Measurements from ENCODE around the gene CHST9. TPM values are rescaled to one million over a fixed set of nuclear protein-coding genes. Genes with fewer than 3 reads are reported as not detected.

Gene CHST9
- total RNA-seq, 4 donors from 2014 or later, result 0.21 to 0.98 (median 0.26) TPM

DNA sequence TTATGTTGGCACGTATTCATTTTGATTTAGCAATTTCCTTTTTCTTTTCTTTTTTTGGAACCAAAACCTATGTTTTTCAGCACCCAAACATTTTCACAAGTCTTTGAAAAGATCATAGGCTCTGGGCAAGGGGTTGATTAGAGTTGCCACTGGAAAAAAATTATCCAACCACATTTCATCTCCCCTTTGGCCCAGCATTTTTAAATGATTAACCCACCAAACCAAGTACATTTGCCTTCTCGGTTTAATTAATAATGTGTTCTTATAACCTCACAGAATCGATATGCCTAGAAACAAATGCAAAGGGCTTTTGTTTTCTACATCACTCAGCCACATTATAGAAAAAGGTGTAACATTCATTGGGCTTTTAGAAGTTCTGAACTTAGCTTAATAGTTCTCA is 66.1 kb downstream of the CHST9 start:
- TF ChIP-seq, protein P1, sequence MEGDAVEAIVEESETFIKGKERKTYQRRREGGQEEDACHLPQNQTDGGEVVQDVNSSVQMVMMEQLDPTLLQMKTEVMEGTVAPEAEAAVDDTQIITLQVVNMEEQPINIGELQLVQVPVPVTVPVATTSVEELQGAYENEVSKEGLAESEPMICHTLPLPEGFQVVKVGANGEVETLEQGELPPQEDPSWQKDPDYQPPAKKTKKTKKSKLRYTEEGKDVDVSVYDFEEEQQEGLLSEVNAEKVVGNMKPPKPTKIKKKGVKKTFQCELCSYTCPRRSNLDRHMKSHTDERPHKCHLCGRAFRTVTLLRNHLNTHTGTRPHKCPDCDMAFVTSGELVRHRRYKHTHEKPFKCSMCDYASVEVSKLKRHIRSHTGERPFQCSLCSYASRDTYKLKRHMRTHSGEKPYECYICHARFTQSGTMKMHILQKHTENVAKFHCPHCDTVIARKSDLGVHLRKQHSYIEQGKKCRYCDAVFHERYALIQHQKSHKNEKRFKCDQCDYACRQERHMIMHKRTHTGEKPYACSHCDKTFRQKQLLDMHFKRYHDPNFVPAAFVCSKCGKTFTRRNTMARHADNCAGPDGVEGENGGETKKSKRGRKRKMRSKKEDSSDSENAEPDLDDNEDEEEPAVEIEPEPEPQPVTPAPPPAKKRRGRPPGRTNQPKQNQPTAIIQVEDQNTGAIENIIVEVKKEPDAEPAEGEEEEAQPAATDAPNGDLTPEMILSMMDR (IDR thresholded peaks at IDR 0.05), result no peak
- no peak for TF ChIP-seq EP300 (IDR thresholded peaks at IDR 0.05)
- H3K4me1 ChIP-seq, result no peaks in the 10 kb centered on the region
- H3K36me3 ChIP-seq, result no peaks in the 10 kb centered on the region
- no peaks in the 10 kb centered on the region for H3K27me3 ChIP-seq
- peaks cover 0 to 2% (median 0%) of the 10 kb centered on the region in 4 donors for H3K9me3 ChIP-seq
- WGBS, 2 donors, result 82 to 85% methylated on average over 3 of the region's 3 CpGs
- H3K4me3 ChIP-seq, result no peak overlapping the region
- DNase-seq (ENCODE audit: low spot score in 2 of 2), result no peak
- H3K27ac ChIP-seq, result no peak overlapping the region

DNA sequence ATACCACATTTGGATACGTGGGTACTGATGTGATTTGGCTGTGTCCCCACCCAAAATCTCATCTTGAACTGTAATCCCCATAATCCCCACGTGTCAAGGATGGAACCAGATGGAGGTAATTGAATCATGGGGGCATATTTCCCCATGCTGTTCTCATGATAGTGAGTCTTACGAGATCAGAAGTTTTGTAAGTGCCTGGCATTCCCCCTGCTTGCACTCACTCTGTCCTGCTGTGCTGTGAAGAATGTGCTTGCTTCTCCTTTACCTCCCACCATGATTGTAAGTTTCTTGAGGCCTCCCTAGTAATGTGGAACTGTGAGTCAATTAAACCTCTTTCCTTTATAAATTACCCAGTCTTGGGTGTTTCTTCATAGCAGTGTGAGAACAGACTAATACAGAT is 70.3 kb downstream of the CHST9 start:
- TF ChIP-seq EP300 (IDR thresholded peaks at IDR 0.05) (no peak), POLR2A (IDR thresholded peaks at IDR 0.05) (no peak)
- TF ChIP-seq, protein P1 (IDR thresholded peaks at IDR 0.05), result no peak
- 70 to 80% methylated on average over 3 of the region's 3 CpGs for WGBS, 2 donors
- Histone ChIP-seq H3K27ac (no peak overlapping the region), H3K4me1 (no peaks in the 10 kb centered on the region), H3K9me3 (peaks cover 0 to 9% (median 0%) of the 10 kb centered on the region in 4 donors), H3K27me3 (no peaks in the 10 kb centered on the region), H3K4me3 (no peak overlapping the region), H3K36me3 (no peaks in the 10 kb centered on the region)
- DNase-seq (ENCODE audit: low spot score in 2 of 2), result no peak

DNA sequence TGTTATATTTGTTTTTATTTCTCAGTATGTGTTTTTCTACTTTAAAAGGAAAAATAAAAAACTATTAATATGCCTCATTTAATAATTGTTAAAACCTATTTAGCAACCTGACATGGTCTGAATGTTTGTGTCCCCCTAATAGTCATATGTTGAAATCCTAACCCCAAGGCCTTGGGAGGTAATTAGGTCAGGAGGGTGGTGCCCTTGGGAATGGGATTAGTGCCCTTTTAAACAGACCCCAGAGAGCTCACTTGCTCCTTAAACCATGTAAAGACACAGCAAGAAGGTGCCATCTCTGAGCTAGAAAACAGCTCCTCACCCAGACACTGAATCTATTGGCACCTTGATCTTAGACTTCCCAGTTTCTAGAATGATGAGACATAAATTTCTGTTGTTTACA is 71.8 kb downstream of the CHST9 start:
- no peaks in the 10 kb centered on the region for H3K36me3 ChIP-seq
- no peak overlapping the region for H3K27ac ChIP-seq
- peaks cover 0 to 9% (median 0%) of the 10 kb centered on the region in 4 donors for H3K9me3 ChIP-seq
- H3K27me3 ChIP-seq, result no peaks in the 10 kb centered on the region
- TF ChIP-seq, protein P1 (IDR thresholded peaks at IDR 0.05), result no peak
- no peak for TF ChIP-seq POLR2A (IDR thresholded peaks at IDR 0.05)
- no peak for TF ChIP-seq EP300 (IDR thresholded peaks at IDR 0.05)
- H3K4me1 ChIP-seq, result no peaks in the 10 kb centered on the region
- no peak for DNase-seq (ENCODE audit: low spot score in 2 of 2)
- H3K4me3 ChIP-seq, result no peak overlapping the region

DNA sequence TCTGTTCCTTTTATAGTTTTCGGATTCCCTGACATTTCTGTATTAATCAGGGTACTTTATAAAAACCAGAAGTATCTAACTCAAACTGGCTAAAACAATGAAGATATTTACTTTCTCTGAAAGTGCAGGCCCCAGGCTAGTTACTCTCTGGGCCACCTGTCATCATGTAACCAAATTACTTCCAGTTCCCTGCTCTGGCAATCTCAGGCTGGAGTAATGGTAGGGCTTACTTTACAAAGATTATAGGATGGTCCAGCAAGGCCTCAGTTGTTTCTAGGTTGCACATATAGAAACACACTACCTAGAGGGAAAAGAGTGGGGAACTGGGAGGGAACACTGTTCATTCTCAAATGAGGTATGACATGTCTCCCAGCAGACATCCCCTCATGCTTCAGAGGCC is 74.8 kb downstream of the CHST9 start:
- Histone ChIP-seq H3K27me3 (no peaks in the 10 kb centered on the region), H3K4me3 (no peak overlapping the region), H3K9me3 (peaks cover 0 to 9% (median 0%) of the 10 kb centered on the region in 4 donors), H3K27ac (no peak overlapping the region), H3K4me1 (no peaks in the 10 kb centered on the region), H3K36me3 (no peaks in the 10 kb centered on the region)
- whole genome bisulfite sequencing, 2 donors, result 93% methylated on average over 1 of the region's 1 CpG
- no peak for TF ChIP-seq POLR2A (IDR thresholded peaks at IDR 0.05)
- TF ChIP-seq, protein P1 (IDR thresholded peaks at IDR 0.05), result no peak
- TF ChIP-seq EP300 (IDR thresholded peaks at IDR 0.05), result no peak
- no peak for DNase-seq (ENCODE audit: low spot score in 2 of 2)

DNA sequence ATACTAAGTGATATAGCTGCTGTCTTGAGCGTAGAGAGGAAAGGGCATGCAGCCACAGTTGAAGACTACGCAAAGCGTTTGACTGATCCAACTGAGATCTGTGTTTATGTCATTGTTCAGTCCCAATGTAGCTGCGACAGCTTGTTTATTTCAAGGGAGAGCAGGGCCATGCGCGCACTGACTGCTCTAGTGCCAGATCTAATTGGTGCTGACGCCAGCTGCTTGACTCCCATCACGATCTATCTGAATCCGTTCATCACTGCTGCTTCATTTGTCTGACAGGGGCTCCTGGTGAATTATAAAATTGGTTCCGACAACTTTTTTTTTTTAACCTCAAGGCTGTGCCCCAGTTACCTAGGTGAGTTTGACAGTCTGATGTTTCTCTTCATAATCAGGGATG is 75.7 kb downstream of the CHST9 start:
- DNase-seq (ENCODE audit: low spot score in 2 of 2), result no peak
- Histone ChIP-seq H3K27me3 (no peaks in the 10 kb centered on the region), H3K9me3 (peaks cover 0 to 9% (median 0%) of the 10 kb centered on the region in 4 donors), H3K27ac (no peak overlapping the region), H3K4me1 (no peaks in the 10 kb centered on the region), H3K36me3 (no peaks in the 10 kb centered on the region), H3K4me3 (no peak overlapping the region)
- WGBS, 2 donors, result 90 to 93% methylated on average over 10 of the region's 10 CpGs
- no peak for TF ChIP-seq POLR2A (IDR thresholded peaks at IDR 0.05)
- no peak for TF ChIP-seq EP300 (IDR thresholded peaks at IDR 0.05)

DNA sequence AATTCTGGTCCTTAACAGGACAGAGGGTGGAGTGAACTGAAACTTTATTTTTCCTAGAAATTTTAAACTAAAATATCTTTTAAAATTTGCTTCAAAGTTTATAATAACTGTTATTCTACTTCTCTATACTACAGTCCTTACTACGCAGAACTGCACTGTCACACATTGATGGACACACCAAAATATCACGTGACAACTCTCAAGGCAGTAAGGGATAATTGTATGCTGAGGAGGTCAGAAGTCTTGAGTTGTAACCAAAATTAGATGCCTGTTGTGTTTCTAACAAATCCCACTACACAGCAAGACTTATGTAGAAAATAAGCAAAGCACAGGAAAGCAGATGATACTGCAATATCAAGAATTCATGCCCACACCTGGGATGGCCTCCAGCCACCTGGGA is 76.3 kb downstream of the CHST9 start:
- DNase-seq (ENCODE audit: low spot score in 2 of 2), result no peak
- Histone ChIP-seq H3K27me3 (no peaks in the 10 kb centered on the region), H3K9me3 (peaks cover 0 to 6% (median 0%) of the 10 kb centered on the region in 4 donors), H3K4me3 (no peak overlapping the region), H3K36me3 (no peaks in the 10 kb centered on the region), H3K27ac (no peak overlapping the region), H3K4me1 (no peaks in the 10 kb centered on the region)
- WGBS, 2 donors, result 67 to 81% methylated on average over 2 of the region's 2 CpGs
- TF ChIP-seq, protein P1 (IDR thresholded peaks at IDR 0.05), result no peak
- no peak for TF ChIP-seq EP300 (IDR thresholded peaks at IDR 0.05)
- TF ChIP-seq POLR2A (IDR thresholded peaks at IDR 0.05), result no peak
